OCI-LY1 (cell line): ENCODE measurements around the gene NOL3.

Experiments
- EZH2 ChIP-seq: fragments of 200-600 bp; sonication (generic), shearing (Covaris generic); IDR thresholded peaks from 2 replicates; pipeline ENCODE4 v1.8.0; 2017; ENCODE audit warnings: borderline replicate concordance, mixed run types, mild to moderate bottlenecking, antibody characterized with exemption, low read length, moderate library complexity, mixed read lengths
- TF ChIP-seq, protein P1 (sequence below): fragments of 200-600 bp; sonication (generic), shearing (Covaris generic); IDR thresholded peaks from 2 replicates; pipeline ENCODE4 v1.5.1; 2017; ENCODE audit warnings: mild to moderate bottlenecking, antibody characterized with exemption, low read length, moderate library complexity, mixed read lengths

DNA sequence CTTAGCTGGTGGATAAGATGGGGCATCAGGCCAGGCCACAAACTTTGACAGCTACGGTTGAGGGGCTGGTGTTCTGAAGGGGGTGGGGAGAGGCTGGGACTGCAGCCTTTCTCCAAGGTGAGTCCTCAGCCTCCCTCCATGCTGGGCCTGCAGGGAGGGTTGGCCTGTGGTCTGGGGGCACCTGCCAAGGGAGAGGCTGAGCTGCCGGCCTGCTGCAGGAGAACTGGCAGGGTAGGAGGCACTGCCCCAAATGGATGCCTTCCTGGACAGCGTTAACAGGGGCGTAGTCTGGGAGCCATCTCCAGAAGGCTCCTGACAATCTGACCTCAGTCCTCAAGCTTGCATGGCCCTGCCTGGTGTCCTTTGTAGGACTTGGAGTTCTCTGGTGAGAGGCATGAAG, 33.7 kb downstream of the NOL3 start:
- TF ChIP-seq, protein P1, sequence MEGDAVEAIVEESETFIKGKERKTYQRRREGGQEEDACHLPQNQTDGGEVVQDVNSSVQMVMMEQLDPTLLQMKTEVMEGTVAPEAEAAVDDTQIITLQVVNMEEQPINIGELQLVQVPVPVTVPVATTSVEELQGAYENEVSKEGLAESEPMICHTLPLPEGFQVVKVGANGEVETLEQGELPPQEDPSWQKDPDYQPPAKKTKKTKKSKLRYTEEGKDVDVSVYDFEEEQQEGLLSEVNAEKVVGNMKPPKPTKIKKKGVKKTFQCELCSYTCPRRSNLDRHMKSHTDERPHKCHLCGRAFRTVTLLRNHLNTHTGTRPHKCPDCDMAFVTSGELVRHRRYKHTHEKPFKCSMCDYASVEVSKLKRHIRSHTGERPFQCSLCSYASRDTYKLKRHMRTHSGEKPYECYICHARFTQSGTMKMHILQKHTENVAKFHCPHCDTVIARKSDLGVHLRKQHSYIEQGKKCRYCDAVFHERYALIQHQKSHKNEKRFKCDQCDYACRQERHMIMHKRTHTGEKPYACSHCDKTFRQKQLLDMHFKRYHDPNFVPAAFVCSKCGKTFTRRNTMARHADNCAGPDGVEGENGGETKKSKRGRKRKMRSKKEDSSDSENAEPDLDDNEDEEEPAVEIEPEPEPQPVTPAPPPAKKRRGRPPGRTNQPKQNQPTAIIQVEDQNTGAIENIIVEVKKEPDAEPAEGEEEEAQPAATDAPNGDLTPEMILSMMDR: no peak
- TF ChIP-seq EZH2: no peak
